Bronchial epithelial cell (primary cell): Measurements from ENCODE around the gene SLC17A9. TPM values are rescaled to one million over a fixed set of nuclear protein-coding genes. Genes with fewer than 3 reads are reported as not detected.

Experiments
- DNase-seq: peaks from one replicate; pipeline ENCODE4 v3.0.0-alpha.2; 2010; ENCODE audit warnings: low read depth
- FAIRE-seq: peaks from 2 replicates; lab custom pipeline; 2011; peaks lifted over from hg19 to GRCh38; lab: Jason Lieb, UNC
- H3K27me3 ChIP-seq: 2 replicates; pipeline ENCODE4 v1.5.1; 2011; ENCODE audit warnings: low read length; ENCODE audit not compliant: control insufficient read depth, insufficient read depth
- H3K36me3 ChIP-seq: 2 replicates; pipeline ENCODE4 v1.5.1; 2011; ENCODE audit warnings: low read length; ENCODE audit not compliant: control insufficient read depth, insufficient read depth
- H3K4me3 ChIP-seq: 2 replicates; pipeline ENCODE4 v1.5.1; 2011; ENCODE audit warnings: mild to moderate bottlenecking, low read depth, low read length, control low read depth
- CTCF ChIP-seq: IDR thresholded peaks from 2 replicates; pipeline ENCODE4 v1.5.1; 2011; ENCODE audit warnings: mild to moderate bottlenecking, moderate library complexity, low read length, control low read depth, inconsistent platforms; ENCODE audit not compliant: insufficient read depth, severe bottlenecking
- total RNA-seq: library from RNA; depleted of rRNA; stranded (reverse); fragments of >200 nt; gene quantifications from 2 replicates; pipeline ENCODE4 v1.2.1, GENCODE V29; 2014

SLC17A9 gene
- total RNA-seq, 1 donor from 2014 or later = 0.53 TPM

- peaks cover 4% of the 10 kb centered on the region for H3K36me3 ChIP-seq
- no peak for FAIRE-seq
- no peak for DNase-seq
- no peak for TF ChIP-seq CTCF
- H3K27me3 ChIP-seq = no peaks in the 10 kb centered on the region
- no peak overlapping the region for H3K4me3 ChIP-seq
Observed at GRCh38 chr20:62951143-62951895, 1.2 kb upstream of the SLC17A9 start.

GRCh38 chr20:62951896-62952372, 575 bp upstream of the SLC17A9 start:
- no peak overlapping the region for H3K4me3 ChIP-seq
- TF ChIP-seq CTCF = no peak
- DNase-seq (no peak), FAIRE-seq (no peak)
- no peaks in the 10 kb centered on the region for H3K27me3 ChIP-seq
- peaks cover 4% of the 10 kb centered on the region for H3K36me3 ChIP-seq

- Histone ChIP-seq H3K4me3 (no peak overlapping the region), H3K27me3 (no peaks in the 10 kb centered on the region), H3K36me3 (peaks cover 4% of the 10 kb centered on the region)
- no peak for TF ChIP-seq CTCF
- DNase-seq (no peak), FAIRE-seq (no peak)
Observed at GRCh38 chr20:62952968-62953838, 694 bp downstream of the SLC17A9 start.

- Histone ChIP-seq H3K36me3 (peaks cover 2% of the 10 kb centered on the region), H3K27me3 (no peaks in the 10 kb centered on the region), H3K4me3 (no peak overlapping the region)
- DNase-seq (peak; percentile 7), FAIRE-seq (no peak)
- no peak for TF ChIP-seq CTCF
Observed at GRCh38 chr20:62953839-62954703, 1.6 kb downstream of the SLC17A9 start.

GRCh38 chr20:62955519-62956386, 3.2 kb downstream of the SLC17A9 start:
- TF ChIP-seq CTCF = no peak
- DNase-seq (no peak), FAIRE-seq (no peak)
- H3K4me3 ChIP-seq = no peak overlapping the region
- H3K36me3 ChIP-seq = no peaks in the 10 kb centered on the region
- H3K27me3 ChIP-seq = no peaks in the 10 kb centered on the region
